Fibroblast of the aortic adventitia (primary cell): Measurements from ENCODE around the gene NCKAP5L. TPM values are rescaled to one million over a fixed set of nuclear protein-coding genes. Genes with fewer than 3 reads are reported as not detected.
A peak's percentile ranks its signal among the peaks of the same experiment; 100 is the strongest.

Source experiments
- DNase-seq: peaks from one replicate; pipeline ENCODE4 v3.0.0-alpha.2; 2010; ENCODE audit warnings: low read depth
- H3K4me3 ChIP-seq: 2 replicates; pipeline ENCODE4 v1.5.1; 2011; ENCODE audit warnings: low read depth, mild to moderate bottlenecking, control low read depth, low read length, moderate library complexity
- CTCF ChIP-seq: IDR thresholded peaks from 2 replicates; pipeline ENCODE4 v1.5.1; 2011; ENCODE audit warnings: mild to moderate bottlenecking, low read length, control low read depth, inconsistent platforms; ENCODE audit not compliant: insufficient read depth
- total RNA-seq: library from RNA; depleted of rRNA; stranded (reverse); fragments of >200 nt; gene quantifications from 2 replicates; pipeline ENCODE4 v1.2.3, GENCODE V29; 2012; ENCODE audit warnings: low replicate concordance

Gene NCKAP5L
- total RNA-seq, 1 donor = 27.9 TPM

GRCh38 chr12:49843411-49843810 is 15.2 kb upstream of the NCKAP5L start:
- no peak for TF ChIP-seq CTCF
- peak overlapping the region; percentile 68 for H3K4me3 ChIP-seq
- DNase-seq = no peak

GRCh38 chr12:49842519-49843352 is 14.5 kb upstream of the NCKAP5L start, which contains the start of gene BCDIN3D:
Gene BCDIN3D (minus strand): TSS chr12:49843106. CDS start chr12:49843087, 19 bp downstream.
- H3K4me3 ChIP-seq = peak within 1 kb of the TSS; percentile 68
- no peak for TF ChIP-seq CTCF
- DNase-seq = peak; percentile 91

- peak; percentile 76 for TF ChIP-seq CTCF
- H3K4me3 ChIP-seq = no peak overlapping the region
- DNase-seq = peak; percentile 69
Measured at GRCh38 chr12:49838973-49839633, 10.9 kb upstream of the NCKAP5L start.

- H3K4me3 ChIP-seq = no peak overlapping the region
- TF ChIP-seq CTCF = no peak
- DNase-seq = peak; percentile 90
Measured at GRCh38 chr12:49832836-49833421, 4.7 kb upstream of the NCKAP5L start.

GRCh38 chr12:49831717-49832116 is 3.5 kb upstream of the NCKAP5L start:
- no peak for DNase-seq
- no peak for TF ChIP-seq CTCF
- H3K4me3 ChIP-seq = no peak overlapping the region

- H3K4me3 ChIP-seq = peak overlapping the region; percentile 90
- peak; percentile 67 for DNase-seq
- no peak for TF ChIP-seq CTCF
Measured at GRCh38 chr12:49827401-49828099, 663 bp downstream of the NCKAP5L start.
